GM10266 (cell line): ENCODE measurements around the gene DIP2C.

Source experiments
- DNase-seq: peaks from one replicate; pipeline ENCODE4 v3.0.0; 2012; ENCODE audit errors: extremely low spot score
- CTCF ChIP-seq: IDR thresholded peaks from 2 replicates; pipeline ENCODE4 v1.5.1; 2012; ENCODE audit warnings: mild to moderate bottlenecking, low read depth; ENCODE audit not compliant: control insufficient read depth, insufficient read depth; ENCODE audit errors: missing control alignments

Gene DIP2C

GRCh38 chr10:367636-368035 lies 321.8 kb downstream of the DIP2C start:
- TF ChIP-seq CTCF: no peak
- no peak for DNase-seq

DNA sequence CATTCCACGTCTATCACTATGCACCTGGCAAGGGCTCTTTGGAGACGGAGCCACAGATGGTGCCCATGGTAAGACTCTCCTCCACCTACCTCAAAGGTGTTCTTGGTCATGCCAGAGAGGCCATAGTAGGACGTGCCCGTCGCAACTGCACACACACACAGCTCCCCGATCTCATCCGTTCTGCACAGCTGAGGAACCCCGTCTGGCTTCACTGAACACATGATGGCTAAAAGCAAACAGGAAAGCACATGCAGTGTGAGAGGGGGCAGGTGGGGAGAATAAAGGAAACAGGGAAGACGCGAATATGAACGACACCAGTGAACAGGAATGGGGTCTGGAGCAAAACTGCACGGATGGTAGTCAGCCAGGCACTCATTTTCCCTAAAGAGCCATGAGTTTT lies 323.3 kb downstream of the DIP2C start:
- TF ChIP-seq CTCF: no peak
- no peak for DNase-seq

DNA sequence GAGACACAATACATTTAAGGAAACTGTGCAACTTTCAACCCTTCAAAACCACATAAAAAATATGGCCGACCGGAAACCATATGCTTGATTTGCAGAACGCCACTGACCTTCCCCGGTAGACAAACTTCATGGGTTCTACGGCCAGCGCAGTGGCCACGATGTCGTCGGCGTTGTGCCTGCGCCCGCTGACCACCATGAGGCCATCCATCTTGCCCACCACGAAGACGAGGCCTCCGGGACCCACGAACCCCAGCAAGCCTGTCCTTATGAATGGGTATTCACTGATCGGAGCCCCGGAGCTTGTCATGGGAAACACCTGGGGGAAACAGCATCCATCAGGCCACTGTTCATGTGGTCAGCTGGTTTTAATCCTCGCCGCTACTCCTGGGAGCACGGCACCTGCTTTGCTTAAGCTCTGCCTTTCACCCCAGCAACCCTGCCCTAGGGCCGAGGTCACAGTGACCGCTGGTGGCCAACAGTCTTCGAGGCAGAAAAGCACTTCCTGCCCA lies 325.1 kb downstream of the DIP2C start:
- DNase-seq: no peak
- TF ChIP-seq CTCF: no peak

GRCh38 chr10:363152-363551 lies 326.3 kb downstream of the DIP2C start:
- DNase-seq: no peak
- no peak for TF ChIP-seq CTCF

GRCh38 chr10:361203-362081 lies 328.0 kb downstream of the DIP2C start:
- TF ChIP-seq CTCF: no peak
- DNase-seq: no peak

DNA sequence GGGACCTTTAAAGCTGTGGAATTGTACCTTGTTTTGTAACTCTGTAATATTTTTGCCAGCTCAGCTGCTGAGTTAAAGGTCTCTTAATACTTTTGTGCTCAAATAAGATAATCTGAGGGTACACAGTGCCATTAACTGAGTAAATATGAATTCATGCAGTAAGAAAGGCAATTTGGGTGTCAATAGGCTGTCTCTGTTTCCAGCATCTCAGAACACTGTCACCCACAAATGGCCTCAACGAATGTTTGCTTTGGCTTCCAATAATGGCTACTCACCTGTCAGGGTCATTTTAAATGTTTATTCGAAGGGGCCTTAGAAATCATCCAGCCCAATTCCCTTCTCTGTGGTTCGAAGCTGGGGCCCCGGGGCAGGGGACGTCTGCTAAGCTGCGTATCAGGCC lies 328.8 kb downstream of the DIP2C start:
- DNase-seq: no peak

More for the DNA sequence above, 328.8 kb downstream of the DIP2C start:
- no peak for TF ChIP-seq CTCF
